ENCODE data around the gene PCSK1.

- no peak for TF ChIP-seq POLR2A (IDR thresholded peaks at IDR 0.05; ENCODE audit: low read length)
- no peak for TF ChIP-seq GATA1 (IDR thresholded peaks at IDR 0.05; ENCODE audit: low read depth, low read length)
These were observed 20.3 kb upstream of the PCSK1 start for GRCh38 chr5:96453394-96453793.

All from erythroblast (primary cell).